HepG2 (cell line): Measurements from ENCODE around the gene ARL2. TPM values are rescaled to one million over a fixed set of nuclear protein-coding genes. Genes with fewer than 3 reads are reported as not detected.

Experiments used
- BATF2 ChIP-seq: sonication (generic); formaldehyde crosslinking; IDR thresholded peaks from 2 replicates; pipeline ENCODE4 v1.8.0; 2022; ENCODE audit warnings: mild to moderate bottlenecking, missing genetic modification reagents, moderate library complexity
- HNF1B ChIP-seq: sonication (generic); formaldehyde crosslinking; IDR thresholded peaks from 2 replicates; pipeline ENCODE4 v1.5.1; 2020; ENCODE audit warnings: mild to moderate bottlenecking, moderate library complexity, missing genetic modification reagents
- HNRNPLL ChIP-seq: fragments of 200-400 bp; formaldehyde crosslinking; IDR thresholded peaks from 2 replicates; pipeline ENCODE4 v1.6.1; 2017; ENCODE audit warnings: mild to moderate bottlenecking, low read depth, low read length; ENCODE audit not compliant: poor library complexity, severe bottlenecking
- IKZF1 ChIP-seq: fragments of 450-650 bp; IDR thresholded peaks from 2 replicates; pipeline ENCODE4 v1.7.1; 2016
- JDP2 ChIP-seq: sonication (generic); formaldehyde crosslinking; IDR thresholded peaks from 2 replicates; pipeline ENCODE4 v1.8.1; 2022; ENCODE audit warnings: missing genetic modification reagents, borderline replicate concordance
- JUN ChIP-seq: sonication (generic); formaldehyde crosslinking; IDR thresholded peaks from 2 replicates; pipeline ENCODE4 v1.4.0; 2020; ENCODE audit warnings: mild to moderate bottlenecking, missing genetic modification reagents
- MAFG ChIP-seq: sonication (generic); formaldehyde crosslinking; IDR thresholded peaks from 2 replicates; pipeline ENCODE4 v1.5.1; 2020; ENCODE audit warnings: mild to moderate bottlenecking, missing genetic modification reagents
- NKX3-1 ChIP-seq: sonication (generic); formaldehyde crosslinking; IDR thresholded peaks from 2 replicates; pipeline ENCODE4 v1.5.0; 2020; ENCODE audit warnings: missing genetic modification reagents
- NR2C2 ChIP-seq: sonication (generic); formaldehyde crosslinking; IDR thresholded peaks from 2 replicates; pipeline ENCODE4 v1.4.0; 2020; ENCODE audit warnings: missing genetic modification reagents, mild to moderate bottlenecking, moderate library complexity, borderline replicate concordance
- POLR2AphosphoS5 ChIP-seq: IDR thresholded peaks from 2 replicates; pipeline ENCODE4 v1.6.1; 2012; ENCODE audit warnings: low read depth, low read length
- PRMT3 ChIP-seq: sonication (generic); formaldehyde crosslinking; IDR thresholded peaks from 2 replicates; pipeline ENCODE4 v1.8.1; 2022; ENCODE audit warnings: low read depth, mild to moderate bottlenecking, moderate library complexity, missing genetic modification reagents, borderline replicate concordance
- RORA ChIP-seq: sonication (generic); formaldehyde crosslinking; IDR thresholded peaks from 2 replicates; pipeline ENCODE4 v1.5.0; 2020; ENCODE audit warnings: mild to moderate bottlenecking, missing genetic modification reagents, moderate library complexity
- SAFB2 ChIP-seq: sonication (generic); formaldehyde crosslinking; IDR thresholded peaks from 2 replicates; pipeline ENCODE4 v1.5.1; 2020; ENCODE audit warnings: missing genetic modification reagents, low read depth, mild to moderate bottlenecking, borderline replicate concordance
- SMAD9 ChIP-seq: sonication (generic); formaldehyde crosslinking; IDR thresholded peaks from 2 replicates; pipeline ENCODE4 v1.5.1; 2020; ENCODE audit warnings: mild to moderate bottlenecking, missing genetic modification reagents
- SMARCC2 ChIP-seq: fragments of 450-650 bp; IDR thresholded peaks from 2 replicates; pipeline ENCODE4 v1.6.1; 2017; ENCODE audit warnings: antibody characterized with exemption, mild to moderate bottlenecking
- XRCC5 ChIP-seq: fragments of 200-400 bp; formaldehyde crosslinking; optimal IDR thresholded peaks from 2 replicates; pipeline ENCODE3; 2017; ENCODE audit warnings: mild to moderate bottlenecking, low read length
- ZC3H4 ChIP-seq: sonication (generic); formaldehyde crosslinking; IDR thresholded peaks from 2 replicates; pipeline ENCODE4 v1.4.0; 2020; ENCODE audit warnings: missing genetic modification reagents, borderline replicate concordance
- ZNF20 ChIP-seq: sonication (generic); formaldehyde crosslinking; IDR thresholded peaks from 2 replicates; pipeline ENCODE4 v1.4.0; 2020; ENCODE audit warnings: mild to moderate bottlenecking, moderate library complexity, missing genetic modification reagents
- ZNF30 ChIP-seq: sonication (generic); formaldehyde crosslinking; IDR thresholded peaks from 2 replicates; pipeline ENCODE4 v1.5.0; 2020; ENCODE audit warnings: mild to moderate bottlenecking, missing genetic modification reagents
- ZNF501 ChIP-seq: sonication (generic); formaldehyde crosslinking; IDR thresholded peaks from 2 replicates; pipeline ENCODE4 v1.5.1; 2020; ENCODE audit warnings: mild to moderate bottlenecking, moderate library complexity, missing genetic modification reagents
- ZNF564 ChIP-seq: sonication (generic); formaldehyde crosslinking; IDR thresholded peaks from 2 replicates; pipeline ENCODE4 v1.8.1; 2023; ENCODE audit warnings: mild to moderate bottlenecking, missing genetic modification reagents
- ZNF644 ChIP-seq: IDR thresholded peaks from 2 replicates; pipeline ENCODE4 v1.6.1; 2016; ENCODE audit warnings: low read depth
- ZNF7 ChIP-seq: IDR thresholded peaks from 2 replicates; pipeline ENCODE4 v1.6.1; 2016; ENCODE audit warnings: missing biosample characterization, missing genetic modification reagents
- ZNF749 ChIP-seq: sonication (generic); formaldehyde crosslinking; IDR thresholded peaks from 2 replicates; pipeline ENCODE4 v1.8.0; 2022; ENCODE audit warnings: mild to moderate bottlenecking, missing genetic modification reagents, moderate library complexity, borderline replicate concordance
- ZNF773 ChIP-seq: sonication (generic); formaldehyde crosslinking; IDR thresholded peaks from 2 replicates; pipeline ENCODE4 v1.4.0; 2020; ENCODE audit warnings: missing genetic modification reagents, borderline replicate concordance
- ZNF777 ChIP-seq: sonication (generic); formaldehyde crosslinking; IDR thresholded peaks from 2 replicates; pipeline ENCODE4 v1.4.0; 2020; ENCODE audit warnings: missing genetic modification reagents
- ZXDC ChIP-seq: sonication (generic); formaldehyde crosslinking; IDR thresholded peaks from 2 replicates; pipeline ENCODE4 v1.5.0; 2020; ENCODE audit warnings: mild to moderate bottlenecking, missing genetic modification reagents
- polyA plus RNA-seq, 8 experiments: library from polyadenylated mRNA; depleted of rRNA in 3 of 8; stranded (reverse) in 7 of 8; unstranded in 1 of 8; fragments of >200 nt; fragmentation: Illumina TruSeq in 4 of 8; extraction: Trizol in 4 of 8; gene quantifications; 2 replicates each; pipeline versions ENCODE4 v1.2.1 to v1.2.3, GENCODE V29; 2011 to 2016; ENCODE audit warnings: low read depth in 4 of 8, missing spikeins in 1 of 8, mixed read lengths in 1 of 8; ENCODE audit not compliant: insufficient read depth in 1 of 8
- total RNA-seq, 5 experiments: library from RNA; depleted of rRNA; stranded (reverse); fragments of >200 nt; fragmentation: Illumina TruSeq; extraction: Trizol; gene quantifications; 2 replicates each; pipeline ENCODE4 v1.2.3, GENCODE V29; 2016; ENCODE audit warnings: low read depth in 1 of 5

ARL2 gene
- total and polyA plus RNA-seq, 2 of the 13 experiments (the other 11 are each of a cell fraction or from before 2014, with no cell fraction given), result 82.9 to 84.4 TPM

- no peak for TF ChIP-seq ZXDC (CRISPR knock-in tag)
- TF ChIP-seq ZNF20 (CRISPR knock-in tag), result no peak
- TF ChIP-seq NR2C2 (CRISPR knock-in tag), result no peak
- no peak for TF ChIP-seq MAFG
- peak; percentile 64 for TF ChIP-seq POLR2AphosphoS5
- no peak for TF ChIP-seq ZNF777 (CRISPR knock-in tag)
- TF ChIP-seq SMAD9 (CRISPR knock-in tag), result no peak
- TF ChIP-seq ZNF7 (CRISPR knock-in tag), result no peak
- no peak for TF ChIP-seq PRMT3 (CRISPR knock-in tag)
- no peak for TF ChIP-seq BATF2 (CRISPR knock-in tag)
- TF ChIP-seq ZNF501 (CRISPR knock-in tag), result 0 out of 2 replicates have a peak, but pooled peaks have one; percentile 62
- TF ChIP-seq ZNF773 (CRISPR knock-in tag), result no peak
- no peak for TF ChIP-seq ZNF30 (CRISPR knock-in tag)
- no peak for TF ChIP-seq SAFB2
- peak; percentile 95 for TF ChIP-seq HNF1B (CRISPR knock-in tag)
- TF ChIP-seq ZNF749 (CRISPR knock-in tag), result no peak
- TF ChIP-seq NKX3-1 (CRISPR knock-in tag), result no peak
- no peak for TF ChIP-seq HNRNPLL
- no peak for TF ChIP-seq JUN (CRISPR knock-in tag)
- no peak for TF ChIP-seq IKZF1
- no peak for TF ChIP-seq ZNF644 (CRISPR knock-in tag)
- TF ChIP-seq RORA (CRISPR knock-in tag), result no peak
- peak; percentile 60; the same call in 1 of the 2 replicates for TF ChIP-seq ZNF564 (CRISPR knock-in tag)
- TF ChIP-seq XRCC5, result peak; percentile 25
- TF ChIP-seq SMARCC2, result no peak
- TF ChIP-seq JDP2 (CRISPR knock-in tag), result no peak
- TF ChIP-seq ZC3H4 (CRISPR knock-in tag), result no peak
Measured at GRCh38 chr11:64998690-64999431, 15.1 kb upstream of the ARL2 start (continued).
